ENCODE results near the gene FER. TPM values are rescaled to one million over a fixed set of nuclear protein-coding genes. Genes with fewer than 3 reads are reported as not detected.

Gene FER
- total and polyA plus RNA-seq, 7 donors: 1.2 to 36.7 (median 24.2) TPM

GRCh38 chr5:108998216-108998615 lies 250.5 kb downstream of the FER start:
- no peak for DNase-seq
- Histone ChIP-seq H3K27ac (no peak overlapping the region), H3K36me3 (no peaks in the 10 kb centered on the region), H3K4me1 (no peaks in the 10 kb centered on the region), H3K27me3 (no peaks in the 10 kb centered on the region), H3K9me3 (no peaks in the 10 kb centered on the region), H3K4me3 (no peak overlapping the region)
- 96 to 97% methylated on average over 11 of the region's 11 CpGs for WGBS, 2 donors
- intact Hi-C loops (cut with DNase I): no loop called here
- TF ChIP-seq POLR2AphosphoS5 (IDR thresholded peaks at IDR 0.05) (no peak), POLR2A (IDR thresholded peaks at IDR 0.05) (no peak), EP300 (IDR thresholded peaks at IDR 0.05) (no peak), CTCF (IDR thresholded peaks at IDR 0.05) (no peak)

GRCh38 chr5:109003928-109004327 lies 256.2 kb downstream of the FER start:
- intact Hi-C loops (cut with DNase I): no loop called here
- Histone ChIP-seq H3K9me3 (no peaks in the 10 kb centered on the region), H3K4me3 (no peak overlapping the region), H3K27ac (no peak overlapping the region), H3K27me3 (no peaks in the 10 kb centered on the region), H3K4me1 (no peaks in the 10 kb centered on the region), H3K36me3 (no peaks in the 10 kb centered on the region)
- TF ChIP-seq POLR2A (IDR thresholded peaks at IDR 0.05) (no peak), CTCF (IDR thresholded peaks at IDR 0.05) (no peak), EP300 (IDR thresholded peaks at IDR 0.05) (no peak), POLR2AphosphoS5 (IDR thresholded peaks at IDR 0.05) (no peak)
- DNase-seq: no peak
- 89 to 91% methylated on average over 4 of the region's 4 CpGs for WGBS, 2 donors

DNA sequence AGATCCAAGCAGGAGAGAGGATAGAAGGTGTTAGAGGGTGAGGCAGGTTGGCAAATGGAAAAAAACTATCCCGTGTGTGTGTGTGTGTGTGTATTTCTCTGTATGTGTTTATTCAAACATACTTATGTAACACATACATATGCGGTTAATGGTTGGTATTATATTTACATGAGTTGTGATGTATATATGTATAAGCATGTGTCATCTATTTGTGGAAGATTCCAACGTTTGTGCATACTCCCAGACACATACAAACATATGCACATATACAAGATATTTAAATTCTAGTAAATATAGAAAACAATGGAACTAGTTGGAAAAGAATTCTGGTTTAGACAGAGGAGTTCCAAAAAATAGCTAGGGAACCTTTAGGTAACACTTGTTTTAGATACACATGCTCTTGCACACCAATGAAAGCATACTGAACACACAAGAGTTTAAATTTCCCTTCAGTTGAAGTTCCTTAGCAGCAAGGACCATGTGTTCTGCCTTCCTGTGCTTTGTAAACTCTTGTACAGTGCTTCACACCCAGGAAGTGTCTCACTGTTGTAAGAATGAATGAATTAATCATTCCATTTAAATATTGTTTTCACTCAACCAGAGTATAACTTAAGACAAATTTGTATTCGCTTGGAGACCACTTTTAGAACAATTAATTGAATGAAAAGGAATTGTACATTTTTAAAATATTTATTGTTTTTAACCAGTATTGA lies 257.8 kb downstream of the FER start:
- Histone ChIP-seq H3K27me3 (no peaks in the 10 kb centered on the region), H3K36me3 (no peaks in the 10 kb centered on the region), H3K27ac (no peak overlapping the region), H3K9me3 (no peaks in the 10 kb centered on the region), H3K4me1 (no peaks in the 10 kb centered on the region), H3K4me3 (no peak overlapping the region)
- intact Hi-C loops (cut with DNase I): no loop called here
- DNase-seq: no peak
- 80 to 88% methylated on average over 4 of the region's 4 CpGs for WGBS, 2 donors
- TF ChIP-seq POLR2A (IDR thresholded peaks at IDR 0.05): no peak
- TF ChIP-seq CTCF (IDR thresholded peaks at IDR 0.05): no peak
- TF ChIP-seq EP300 (IDR thresholded peaks at IDR 0.05): no peak
- TF ChIP-seq POLR2AphosphoS5 (IDR thresholded peaks at IDR 0.05): no peak

DNA sequence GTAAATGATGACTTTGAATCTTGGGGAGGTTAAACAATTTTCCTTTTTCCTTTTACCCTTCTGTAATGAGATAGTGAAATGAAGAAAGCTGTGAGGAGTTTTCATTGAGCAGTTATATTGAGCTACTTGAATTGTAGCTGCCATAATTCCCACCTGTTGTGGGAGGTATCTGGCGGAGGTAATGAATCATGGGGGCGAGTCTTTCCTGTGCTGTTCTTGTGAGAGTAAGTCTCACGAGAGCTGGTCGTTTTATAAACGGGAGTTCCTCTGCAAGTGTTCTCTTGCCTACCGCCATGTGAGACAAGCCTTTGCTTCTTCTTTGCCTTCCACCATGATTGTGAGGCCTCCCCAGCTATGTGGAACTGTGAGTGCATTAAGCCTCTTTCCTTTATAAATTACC lies 258.4 kb downstream of the FER start:
- intact Hi-C loops (cut with DNase I): no loop called here
- Histone ChIP-seq H3K36me3 (no peaks in the 10 kb centered on the region), H3K27ac (no peak overlapping the region), H3K4me3 (no peak overlapping the region), H3K27me3 (no peaks in the 10 kb centered on the region), H3K9me3 (no peaks in the 10 kb centered on the region), H3K4me1 (no peaks in the 10 kb centered on the region)
- TF ChIP-seq CTCF (IDR thresholded peaks at IDR 0.05) (no peak), EP300 (IDR thresholded peaks at IDR 0.05) (no peak), POLR2AphosphoS5 (IDR thresholded peaks at IDR 0.05) (no peak), POLR2A (IDR thresholded peaks at IDR 0.05) (no peak)
- no peak for DNase-seq
- 85 to 88% methylated on average over 6 of the region's 6 CpGs for WGBS, 2 donors

- 12 to 56% methylated on average over 1 of the region's 1 CpG for WGBS, 2 donors
Measured at GRCh38 chr5:109016300-109016699, 268.6 kb downstream of the FER start.

More at GRCh38 chr5:109016300-109016699, 268.6 kb downstream of the FER start:
- no peak overlapping the region for H3K4me3 ChIP-seq
- H3K4me1 ChIP-seq: peaks cover 0 to 23% (median 3%) of the 10 kb centered on the region in 4 donors
- intact Hi-C loops (cut with DNase I): no loop called here
- no peaks in the 10 kb centered on the region for H3K9me3 ChIP-seq
- no peak overlapping the region for H3K27ac ChIP-seq
- no peaks in the 10 kb centered on the region for H3K27me3 ChIP-seq
- no peak for DNase-seq
- H3K36me3 ChIP-seq: no peaks in the 10 kb centered on the region
- TF ChIP-seq POLR2AphosphoS5 (IDR thresholded peaks at IDR 0.05): no peak
- TF ChIP-seq POLR2A (IDR thresholded peaks at IDR 0.05): no peak
- TF ChIP-seq CTCF (IDR thresholded peaks at IDR 0.05): no peak
- TF ChIP-seq EP300 (IDR thresholded peaks at IDR 0.05): no peak
